ENCODE measurements around the gene SCD5.
"Not testable (repeated sequence)": the region's sequence is repeated elsewhere in the genome, so short reads cannot be mapped to it uniquely, and the experiment has no call there.

Gene SCD5

GRCh38 chr4:82823062-82823461 is 24.5 kb upstream of the SCD5 start:
- H3K36me3 ChIP-seq: peaks cover 96 to 100% (median 98%) of the 10 kb centered on the region in 3 donors
- intact Hi-C loops (cut with DNase I; ENCODE audit: low total_unique reads): no loop called here
- DNase-seq: no peak

GRCh38 chr4:82820689-82821088 is 22.1 kb upstream of the SCD5 start:
- no peaks in the 10 kb centered on the region for H3K27me3 ChIP-seq
- intact Hi-C loops (cut with DNase I; ENCODE audit: low total_unique reads): no loop called here
- H3K4me3 ChIP-seq: no peak overlapping the region
- no peak overlapping the region for H3K27ac ChIP-seq
- DNase-seq: no peak
- no peak for TF ChIP-seq CTCF (IDR thresholded peaks at IDR 0.05)
- no peaks in the 10 kb centered on the region for H3K9me3 ChIP-seq
- H3K36me3 ChIP-seq: peaks cover 85 to 96% (median 94%) of the 10 kb centered on the region in 3 donors
- no peaks in the 10 kb centered on the region for H3K4me1 ChIP-seq

More at GRCh38 chr4:82823062-82823461, 24.5 kb upstream of the SCD5 start:
- no peaks in the 10 kb centered on the region for H3K4me1 ChIP-seq
- H3K4me3 ChIP-seq: no peak overlapping the region
- no peaks in the 10 kb centered on the region for H3K9me3 ChIP-seq
- TF ChIP-seq CTCF (IDR thresholded peaks at IDR 0.05): no peak
- no peaks in the 10 kb centered on the region for H3K27me3 ChIP-seq
- H3K27ac ChIP-seq: no peak overlapping the region

- Histone ChIP-seq H3K27ac (no peak overlapping the region), H3K36me3 (peaks cover 68 to 84% (median 79%) of the 10 kb centered on the region in 3 donors), H3K4me3 (no peak overlapping the region), H3K4me1 (no peaks in the 10 kb centered on the region), H3K27me3 (no peaks in the 10 kb centered on the region), H3K9me3 (no peaks in the 10 kb centered on the region)
- no peak for DNase-seq
- intact Hi-C loops (cut with DNase I; ENCODE audit: low total_unique reads): no loop called here
- TF ChIP-seq CTCF (IDR thresholded peaks at IDR 0.05): no peak
These were observed 20.4 kb upstream of the SCD5 start for GRCh38 chr4:82818664-82819662.

- DNase-seq; H3K4me1 ChIP-seq; H3K27me3 ChIP-seq; intact Hi-C loops (cut with DNase I; ENCODE audit: low total_unique reads); H3K9me3 ChIP-seq; H3K27ac ChIP-seq; H3K4me3 ChIP-seq: not testable (repeated sequence)
- H3K36me3 ChIP-seq: peaks cover 48 to 63% (median 58%) of the 10 kb centered on the region in 3 donors
These were observed 18.3 kb upstream of the SCD5 start for GRCh38 chr4:82816874-82817273.

- intact Hi-C loops (cut with DNase I; ENCODE audit: low total_unique reads): no loop called here
- no peak for TF ChIP-seq CTCF (IDR thresholded peaks at IDR 0.05)
- no peak overlapping the region for H3K27ac ChIP-seq
- DNase-seq: no peak
- H3K4me3 ChIP-seq: no peak overlapping the region
- H3K36me3 ChIP-seq: peaks cover 21 to 35% (median 32%) of the 10 kb centered on the region in 3 donors
- no peaks in the 10 kb centered on the region for H3K9me3 ChIP-seq
- peaks cover 0 to 5% (median 0%) of the 10 kb centered on the region in 4 donors for H3K4me1 ChIP-seq
- no peaks in the 10 kb centered on the region for H3K27me3 ChIP-seq
These were observed 15.4 kb upstream of the SCD5 start for GRCh38 chr4:82814034-82814433.

- Histone ChIP-seq H3K4me1 (peaks cover 0 to 5% (median 0%) of the 10 kb centered on the region in 4 donors), H3K27ac (peak overlapping the region in 1 of 2 donors; percentile 26), H3K27me3 (no peaks in the 10 kb centered on the region), H3K9me3 (no peaks in the 10 kb centered on the region), H3K4me3 (no peak overlapping the region), H3K36me3 (peaks cover 0 to 13% (median 10%) of the 10 kb centered on the region in 3 donors)
- no peak for DNase-seq
- intact Hi-C loops (cut with DNase I; ENCODE audit: low total_unique reads): no loop called here
- TF ChIP-seq CTCF (IDR thresholded peaks at IDR 0.05): no peak
These were observed 13.3 kb upstream of the SCD5 start for GRCh38 chr4:82811838-82812341.

All from tibial artery (tissue), 4 donors.